ENCODE data around the gene PON2.
"Not testable (repeated sequence)": the region's sequence is repeated elsewhere in the genome, so short reads cannot be mapped to it uniquely, and the experiment has no call there.

Gene PON2

GRCh38 chr7:95391761-95392160 lies 43.1 kb downstream of the PON2 start:
- ATAC-seq (ENCODE audit: insufficient read depth, low read depth) (no peak), DNase-seq (no peak)
- no peaks in the 10 kb centered on the region for H4K20me1 ChIP-seq (ENCODE audit: insufficient read depth, low read length)
- H3K36me3 ChIP-seq (ENCODE audit: insufficient read depth, low read length) = no peaks in the 10 kb centered on the region
- no peaks in the 10 kb centered on the region for H3K9me3 ChIP-seq (ENCODE audit: insufficient read depth, low read length, severe bottlenecking)
- H3K9ac ChIP-seq (ENCODE audit: low read depth, low read length) = no peak overlapping the region
- H2AFZ ChIP-seq (ENCODE audit: low read depth, low read length) = no peak overlapping the region
- H3K27ac ChIP-seq (ENCODE audit: low read length) = no peak overlapping the region
- no peak overlapping the region for H3K4me2 ChIP-seq (ENCODE audit: insufficient read depth, low read length)
- no peaks in the 10 kb centered on the region for H3K4me1 ChIP-seq (ENCODE audit: insufficient read depth, low read length)
- no peaks in the 10 kb centered on the region for H3K79me2 ChIP-seq (ENCODE audit: insufficient read depth, low read length)
- H3K27me3 ChIP-seq (ENCODE audit: insufficient read depth, low read length, poor library complexity) = peaks cover 2% of the 10 kb centered on the region
- no peak overlapping the region for H3K4me3 ChIP-seq (ENCODE audit: low read depth in 1 of 2, low read length in 2 of 2)
- TF ChIP-seq EZH2 (IDR thresholded peaks at IDR 0.05; ENCODE audit: borderline replicate concordance, low read depth, low read length, severe bottlenecking) (no peak), CTCF (IDR thresholded peaks at IDR 0.05; ENCODE audit: borderline replicate concordance, extremely low read depth, low read length, poor library complexity, severe bottlenecking) (no peak)

DNA sequence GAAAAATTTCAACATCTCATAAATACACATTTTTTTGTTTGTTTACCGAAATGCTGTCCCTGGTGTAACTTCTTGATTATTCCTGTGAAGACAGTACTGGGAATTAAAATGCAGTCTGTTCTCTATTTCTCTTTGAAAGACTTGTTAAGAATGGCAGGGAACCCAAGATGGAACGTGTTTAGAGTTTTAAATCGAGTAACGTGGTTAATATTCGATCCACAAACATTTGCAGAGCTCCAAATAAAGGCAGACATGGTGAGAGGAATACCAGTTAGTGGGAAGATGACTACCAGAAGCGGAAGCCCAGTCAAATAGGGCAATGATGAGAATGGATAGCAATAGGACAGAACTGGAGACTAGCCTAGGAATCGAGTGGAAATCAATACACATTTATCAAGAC lies 45.3 kb downstream of the PON2 start:
- no peak overlapping the region for H3K9ac ChIP-seq (ENCODE audit: low read depth, low read length)
- no peaks in the 10 kb centered on the region for H3K36me3 ChIP-seq (ENCODE audit: insufficient read depth, low read length)
- peaks cover 2% of the 10 kb centered on the region for H3K27me3 ChIP-seq (ENCODE audit: insufficient read depth, low read length, poor library complexity)
- no peak overlapping the region for H3K4me3 ChIP-seq (ENCODE audit: low read depth in 1 of 2, low read length in 2 of 2)
- no peak overlapping the region for H3K27ac ChIP-seq (ENCODE audit: low read length)
- H3K9me3 ChIP-seq (ENCODE audit: insufficient read depth, low read length, severe bottlenecking) = no peaks in the 10 kb centered on the region
- DNase-seq (no peak), ATAC-seq (ENCODE audit: insufficient read depth, low read depth) (no peak)
- H3K4me1 ChIP-seq (ENCODE audit: insufficient read depth, low read length) = no peaks in the 10 kb centered on the region
- no peak for TF ChIP-seq CTCF (IDR thresholded peaks at IDR 0.05; ENCODE audit: borderline replicate concordance, extremely low read depth, low read length, poor library complexity, severe bottlenecking)
- TF ChIP-seq EZH2 (IDR thresholded peaks at IDR 0.05; ENCODE audit: borderline replicate concordance, low read depth, low read length, severe bottlenecking) = no peak
- H3K4me2 ChIP-seq (ENCODE audit: insufficient read depth, low read length) = no peak overlapping the region
- no peaks in the 10 kb centered on the region for H4K20me1 ChIP-seq (ENCODE audit: insufficient read depth, low read length)
- H3K79me2 ChIP-seq (ENCODE audit: insufficient read depth, low read length) = no peaks in the 10 kb centered on the region
- no peak overlapping the region for H2AFZ ChIP-seq (ENCODE audit: low read depth, low read length)

DNA sequence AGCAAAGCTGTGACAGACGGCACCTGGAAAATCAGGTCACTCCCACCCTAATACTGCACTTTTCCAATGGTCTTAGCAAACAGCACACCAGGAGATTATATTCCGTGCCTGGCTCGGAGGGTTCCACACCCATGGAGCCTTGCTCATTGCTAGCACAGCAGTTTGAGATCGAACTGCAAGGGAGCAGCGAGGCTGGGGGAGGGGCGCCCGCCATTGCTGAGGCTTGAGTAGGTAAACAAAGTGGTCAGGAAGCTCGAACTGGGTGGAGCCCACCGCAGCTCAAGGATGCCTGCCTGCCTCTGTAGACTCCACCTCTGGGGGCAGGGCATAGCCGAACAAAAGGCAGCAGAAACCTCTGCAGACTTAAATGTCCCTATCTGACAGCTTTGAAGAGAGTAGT lies 55.4 kb downstream of the PON2 start:
- not testable (repeated sequence) for H4K20me1 ChIP-seq (ENCODE audit: insufficient read depth, low read length); H3K4me1 ChIP-seq (ENCODE audit: insufficient read depth, low read length); H3K9me3 ChIP-seq (ENCODE audit: insufficient read depth, low read length, severe bottlenecking); H2AFZ ChIP-seq (ENCODE audit: low read depth, low read length); H3K79me2 ChIP-seq (ENCODE audit: insufficient read depth, low read length); H3K27ac ChIP-seq (ENCODE audit: low read length); H3K4me3 ChIP-seq (ENCODE audit: low read depth in 1 of 2, low read length in 2 of 2); DNase-seq; H3K36me3 ChIP-seq (ENCODE audit: insufficient read depth, low read length); H3K9ac ChIP-seq (ENCODE audit: low read depth, low read length); H3K4me2 ChIP-seq (ENCODE audit: insufficient read depth, low read length); H3K27me3 ChIP-seq (ENCODE audit: insufficient read depth, low read length, poor library complexity); ATAC-seq (ENCODE audit: insufficient read depth, low read depth)

DNA sequence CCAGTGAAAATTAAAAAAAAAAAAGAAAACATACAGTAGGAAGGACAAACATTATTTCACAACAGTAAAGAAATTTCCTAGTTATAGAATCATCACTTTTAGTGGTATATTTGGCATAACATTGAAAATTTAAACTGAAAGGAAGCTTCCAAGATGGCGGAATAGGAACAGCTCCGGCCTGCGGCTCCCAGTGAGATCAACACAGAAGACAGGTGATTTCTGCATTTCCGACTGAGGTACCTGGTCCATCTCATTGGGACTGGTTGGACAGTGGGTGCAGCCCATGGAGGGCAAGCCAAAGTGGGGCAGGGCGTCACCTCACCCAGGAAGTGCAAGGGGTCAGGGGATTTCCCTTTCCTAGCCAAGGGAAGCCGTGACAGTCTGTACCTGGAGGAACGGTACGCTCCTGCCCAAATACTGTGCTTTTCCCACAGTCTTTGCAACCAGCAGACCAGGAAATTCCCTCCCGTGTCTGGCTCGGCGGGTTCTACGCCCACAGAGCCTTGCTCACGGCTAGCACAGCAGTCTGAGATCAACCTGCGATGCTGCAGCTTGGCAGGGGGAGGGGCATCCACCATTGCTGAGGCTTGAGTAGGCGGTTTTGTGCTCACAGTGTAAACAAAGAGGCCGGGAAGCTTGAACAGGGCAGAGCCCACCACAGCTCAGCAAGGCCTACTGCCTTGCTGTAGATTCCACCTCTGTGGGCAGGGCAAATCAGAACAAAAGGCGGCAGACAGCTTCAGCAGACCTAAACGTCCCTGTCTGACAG lies 58.0 kb downstream of the PON2 start:
- no peak overlapping the region for H3K27ac ChIP-seq (ENCODE audit: low read length)
- no peak overlapping the region for H3K4me3 ChIP-seq (ENCODE audit: low read depth in 1 of 2, low read length in 2 of 2)
- no peaks in the 10 kb centered on the region for H3K79me2 ChIP-seq (ENCODE audit: insufficient read depth, low read length)
- no peaks in the 10 kb centered on the region for H3K36me3 ChIP-seq (ENCODE audit: insufficient read depth, low read length)
- H2AFZ ChIP-seq (ENCODE audit: low read depth, low read length) = no peak overlapping the region
- ATAC-seq (ENCODE audit: insufficient read depth, low read depth) = no peak
- no peak overlapping the region for H3K9ac ChIP-seq (ENCODE audit: low read depth, low read length)
- no peaks in the 10 kb centered on the region for H3K4me1 ChIP-seq (ENCODE audit: insufficient read depth, low read length)
- H3K27me3 ChIP-seq (ENCODE audit: insufficient read depth, low read length, poor library complexity) = no peaks in the 10 kb centered on the region
- no peak for DNase-seq
- no peaks in the 10 kb centered on the region for H4K20me1 ChIP-seq (ENCODE audit: insufficient read depth, low read length)
- no peak overlapping the region for H3K4me2 ChIP-seq (ENCODE audit: insufficient read depth, low read length)
- no peaks in the 10 kb centered on the region for H3K9me3 ChIP-seq (ENCODE audit: insufficient read depth, low read length, severe bottlenecking)
- TF ChIP-seq EZH2 (IDR thresholded peaks at IDR 0.05; ENCODE audit: borderline replicate concordance, low read depth, low read length, severe bottlenecking) = no peak
- TF ChIP-seq CTCF (IDR thresholded peaks at IDR 0.05; ENCODE audit: borderline replicate concordance, extremely low read depth, low read length, poor library complexity, severe bottlenecking) = no peak
